SJSA1 (cell line): Measurements from ENCODE around the gene CTNNA2. TPM values are rescaled to one million over a fixed set of nuclear protein-coding genes. Genes with fewer than 3 reads are reported as not detected.
"Not testable (repeated sequence)": the region's sequence is repeated elsewhere in the genome, so short reads cannot be mapped to it uniquely, and the experiment has no call there.

ENCODE experiments used
- DNase-seq, 2 experiments: peaks; one replicate each; pipeline ENCODE4 v3.0.0-alpha.2; 2015 to 2020; ENCODE audit warnings: low spot score in 2 of 2, low read depth in 1 of 2
- H3K27ac ChIP-seq: fragments of 250-450 bp; sonication (Bioruptor Pico); 2 replicates; pipeline ENCODE4 v1.5.1; 2020; ENCODE audit warnings: mild to moderate bottlenecking, moderate library complexity
- H3K27me3 ChIP-seq: fragments of 250-450 bp; sonication (Bioruptor Pico); replicated peaks from 2 replicates; pipeline ENCODE4 v1.5.1; 2020; ENCODE audit warnings: mild to moderate bottlenecking, moderate library complexity
- H3K36me3 ChIP-seq: fragments of 250-450 bp; sonication (Bioruptor Pico); 2 replicates; pipeline ENCODE4 v1.5.1; 2020; ENCODE audit warnings: mild to moderate bottlenecking
- H3K4me1 ChIP-seq: fragments of 250-450 bp; sonication (Bioruptor Pico); replicated peaks from 2 replicates; pipeline ENCODE4 v1.6.1; 2021; ENCODE audit warnings: mild to moderate bottlenecking
- H3K4me3 ChIP-seq: fragments of 250-450 bp; sonication (Bioruptor Pico); 2 replicates; pipeline ENCODE4 v1.5.1; 2020; ENCODE audit warnings: mild to moderate bottlenecking
- H3K9me3 ChIP-seq: fragments of 250-450 bp; sonication (Bioruptor Pico); replicated peaks from 2 replicates; pipeline ENCODE4 v1.5.1; 2020; ENCODE audit warnings: mild to moderate bottlenecking
- total RNA-seq: library from RNA; depleted of rRNA; stranded (reverse); fragments of >200 nt; shearing (Covaris generic); gene quantifications from 2 replicates; pipeline ENCODE4 v1.2.3, GENCODE V29; 2014

CTNNA2 gene
- total RNA-seq, 1 experiment from 2014 or later: not detected

DNA sequence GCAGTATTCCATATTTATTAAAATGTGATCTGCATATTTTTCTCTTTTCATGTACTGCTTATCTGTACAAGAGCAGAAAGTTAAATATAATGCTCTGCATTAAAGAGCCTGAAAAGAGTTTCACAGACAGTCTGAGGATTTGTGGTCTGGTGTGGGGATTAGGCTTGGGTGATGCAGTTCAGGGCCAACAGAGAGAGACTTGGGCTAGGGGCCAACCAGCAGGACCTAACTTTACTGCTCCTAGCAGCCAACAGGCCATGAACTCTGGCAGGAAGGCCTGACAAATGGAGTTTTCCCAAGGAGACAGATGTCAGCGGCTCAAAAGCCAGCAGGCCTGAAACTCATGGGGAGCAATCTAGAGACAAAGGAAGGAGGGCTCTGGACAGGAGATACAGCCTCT, 622.1 kb downstream of the CTNNA2 start:
- Histone ChIP-seq H3K4me1 (no peaks in the 10 kb centered on the region), H3K36me3 (no peaks in the 10 kb centered on the region), H3K27ac (no peak overlapping the region), H3K9me3 (no peaks in the 10 kb centered on the region), H3K4me3 (no peak overlapping the region), H3K27me3 (no peaks in the 10 kb centered on the region)
- DNase-seq: no peak

DNA sequence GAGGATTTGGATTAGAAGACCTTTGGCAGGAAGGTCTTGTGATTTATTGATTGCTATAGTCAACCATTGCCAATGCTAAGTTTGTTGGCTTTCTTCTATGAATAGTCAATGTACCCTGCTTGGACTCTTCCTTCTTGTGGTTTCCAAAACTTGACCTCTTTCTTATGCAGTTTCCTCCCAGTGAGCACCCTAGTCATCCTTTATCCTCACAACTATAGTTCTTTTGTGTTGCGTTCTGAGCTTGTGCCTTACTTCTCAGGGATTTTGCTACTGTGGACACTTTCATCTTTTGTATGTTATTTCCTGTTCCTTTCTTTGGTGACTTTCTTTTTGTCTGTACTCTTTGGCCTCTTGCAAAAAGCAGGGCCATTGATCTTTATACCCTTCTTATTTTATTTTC, 623.5 kb downstream of the CTNNA2 start:
- no peak for DNase-seq
- no peaks in the 10 kb centered on the region for H3K27me3 ChIP-seq
- no peak overlapping the region for H3K27ac ChIP-seq
- no peaks in the 10 kb centered on the region for H3K4me1 ChIP-seq
- no peaks in the 10 kb centered on the region for H3K9me3 ChIP-seq
- no peaks in the 10 kb centered on the region for H3K36me3 ChIP-seq
- H3K4me3 ChIP-seq: no peak overlapping the region

- no peaks in the 10 kb centered on the region for H3K9me3 ChIP-seq
- no peak overlapping the region for H3K27ac ChIP-seq
- no peaks in the 10 kb centered on the region for H3K4me1 ChIP-seq
- H3K27me3 ChIP-seq: no peaks in the 10 kb centered on the region
- H3K4me3 ChIP-seq: no peak overlapping the region
- DNase-seq: no peak
- H3K36me3 ChIP-seq: no peaks in the 10 kb centered on the region
These were observed 626.1 kb downstream of the CTNNA2 start for GRCh38 chr2:80139001-80139400.

DNA sequence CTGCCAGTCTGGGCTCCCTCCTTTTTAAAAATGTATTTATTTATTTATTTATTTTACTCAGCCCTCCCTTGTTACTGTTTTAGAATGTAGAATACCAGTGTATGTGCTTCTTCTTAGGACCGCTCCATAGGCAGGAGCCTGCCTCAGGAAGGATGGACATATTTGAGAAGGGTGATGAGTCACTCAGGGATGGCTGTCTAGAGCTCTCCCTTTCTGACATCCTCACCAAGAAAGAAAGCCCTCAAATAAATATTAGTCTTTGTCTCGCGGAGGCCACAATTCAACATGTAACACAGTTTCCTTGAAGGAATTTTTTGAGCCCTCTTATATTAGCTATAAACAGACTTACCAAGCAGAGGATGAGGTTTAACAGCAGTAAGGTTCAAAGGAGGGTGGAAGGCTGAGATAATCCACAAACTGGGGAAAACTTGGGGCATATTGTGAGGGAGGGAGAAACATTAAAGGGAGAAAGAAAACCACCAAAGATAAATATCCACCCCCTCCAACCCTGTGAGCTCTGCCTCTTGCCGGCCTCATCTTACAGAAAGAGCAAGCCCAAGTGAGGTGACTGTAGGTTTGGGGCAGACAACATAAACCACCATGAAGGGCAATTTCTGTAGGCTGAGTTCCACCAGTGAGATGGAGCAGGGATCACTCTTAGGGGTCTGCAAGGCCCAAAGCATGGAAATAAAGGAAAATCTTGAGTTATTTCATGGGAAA, 628.3 kb downstream of the CTNNA2 start:
- Histone ChIP-seq H3K9me3 (no peaks in the 10 kb centered on the region), H3K4me3 (no peak overlapping the region), H3K27me3 (no peaks in the 10 kb centered on the region), H3K27ac (no peak overlapping the region), H3K4me1 (no peaks in the 10 kb centered on the region), H3K36me3 (no peaks in the 10 kb centered on the region)
- DNase-seq: peak in 1 of 2 experiments; percentile 2

GRCh38 chr2:80145499-80145898, 632.6 kb downstream of the CTNNA2 start:
- Histone ChIP-seq H3K27ac (no peak overlapping the region), H3K27me3 (no peaks in the 10 kb centered on the region), H3K9me3 (no peaks in the 10 kb centered on the region), H3K4me3 (no peak overlapping the region), H3K4me1 (no peaks in the 10 kb centered on the region), H3K36me3 (no peaks in the 10 kb centered on the region)
- no peak for DNase-seq

GRCh38 chr2:80146757-80147156, 633.9 kb downstream of the CTNNA2 start:
- not testable (repeated sequence) for H3K4me3 ChIP-seq, H3K27me3 ChIP-seq, H3K27ac ChIP-seq, DNase-seq, H3K36me3 ChIP-seq, H3K4me1 ChIP-seq, H3K9me3 ChIP-seq

- Histone ChIP-seq H3K4me1 (no peaks in the 10 kb centered on the region), H3K9me3 (no peaks in the 10 kb centered on the region), H3K27ac (no peak overlapping the region), H3K36me3 (no peaks in the 10 kb centered on the region), H3K4me3 (no peak overlapping the region), H3K27me3 (no peaks in the 10 kb centered on the region)
- DNase-seq: no peak
These were observed 634.8 kb downstream of the CTNNA2 start for GRCh38 chr2:80147690-80148089.

DNA sequence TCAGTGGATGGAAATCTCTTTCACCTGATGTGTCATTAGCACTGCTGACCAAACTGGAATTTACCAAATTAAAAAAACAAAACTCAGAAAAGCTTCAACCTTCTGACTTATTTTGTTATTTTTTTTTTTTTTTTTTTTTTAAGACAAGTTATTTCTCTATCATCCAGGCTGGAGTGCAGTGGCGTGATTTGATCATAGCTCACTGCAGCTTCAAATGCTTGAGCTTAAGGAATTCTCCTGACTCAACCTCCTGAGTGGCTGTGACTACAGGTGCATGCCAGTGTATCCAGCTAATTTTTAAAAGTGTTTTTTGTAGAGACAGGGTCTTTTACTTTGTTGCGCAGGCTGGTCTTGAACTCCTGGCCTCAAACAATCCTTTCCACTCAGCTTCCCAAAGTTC, 636.1 kb downstream of the CTNNA2 start:
- Histone ChIP-seq H3K4me3 (no peak overlapping the region), H3K9me3 (no peaks in the 10 kb centered on the region), H3K4me1 (no peaks in the 10 kb centered on the region), H3K27me3 (no peaks in the 10 kb centered on the region), H3K36me3 (no peaks in the 10 kb centered on the region), H3K27ac (no peak overlapping the region)
- DNase-seq: no peak

DNA sequence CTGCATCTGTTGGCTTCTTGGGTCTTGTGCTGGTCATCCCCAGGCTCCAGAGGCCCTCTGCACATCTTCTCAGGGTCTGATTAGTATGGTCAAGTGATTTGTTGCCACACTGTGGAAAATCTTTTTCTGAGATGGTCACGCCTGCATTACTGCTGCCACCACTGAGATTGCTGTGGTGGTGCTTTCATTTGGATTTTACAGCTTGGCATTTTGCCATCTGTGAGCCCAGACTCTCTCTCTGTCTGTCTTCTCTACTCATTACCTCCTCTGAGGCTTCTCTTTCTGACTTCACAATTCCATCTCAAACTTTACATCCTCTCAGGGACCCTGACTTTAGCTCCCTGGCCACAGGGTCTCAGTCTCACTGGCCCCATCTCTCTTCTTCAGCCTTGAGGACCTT, 637.1 kb downstream of the CTNNA2 start:
- Histone ChIP-seq H3K9me3 (no peaks in the 10 kb centered on the region), H3K27ac (no peak overlapping the region), H3K4me1 (no peaks in the 10 kb centered on the region), H3K4me3 (no peak overlapping the region), H3K36me3 (no peaks in the 10 kb centered on the region), H3K27me3 (no peaks in the 10 kb centered on the region)
- DNase-seq: no peak

DNA sequence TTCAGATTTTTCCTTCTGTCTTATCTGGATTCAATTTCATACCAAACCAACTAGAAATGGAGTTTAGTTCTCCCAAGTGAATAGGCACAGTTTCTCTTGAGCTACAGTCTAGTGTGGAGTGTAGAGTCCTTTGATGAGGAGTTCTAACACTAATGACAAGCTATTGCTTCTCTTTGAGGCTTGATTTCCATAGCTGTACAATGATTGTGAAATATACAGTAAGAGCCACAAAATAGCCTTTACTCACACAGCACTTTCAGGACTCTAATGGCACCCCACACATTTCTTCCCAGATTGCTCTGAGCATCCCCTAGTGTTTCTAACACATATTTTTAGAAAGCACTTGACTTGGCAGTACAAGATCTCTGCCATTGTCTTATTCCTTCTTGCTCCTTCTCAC, 638.4 kb downstream of the CTNNA2 start:
- DNase-seq: no peak
- Histone ChIP-seq H3K27ac (no peak overlapping the region), H3K36me3 (no peaks in the 10 kb centered on the region), H3K4me1 (no peaks in the 10 kb centered on the region), H3K9me3 (no peaks in the 10 kb centered on the region), H3K27me3 (no peaks in the 10 kb centered on the region), H3K4me3 (no peak overlapping the region)

DNA sequence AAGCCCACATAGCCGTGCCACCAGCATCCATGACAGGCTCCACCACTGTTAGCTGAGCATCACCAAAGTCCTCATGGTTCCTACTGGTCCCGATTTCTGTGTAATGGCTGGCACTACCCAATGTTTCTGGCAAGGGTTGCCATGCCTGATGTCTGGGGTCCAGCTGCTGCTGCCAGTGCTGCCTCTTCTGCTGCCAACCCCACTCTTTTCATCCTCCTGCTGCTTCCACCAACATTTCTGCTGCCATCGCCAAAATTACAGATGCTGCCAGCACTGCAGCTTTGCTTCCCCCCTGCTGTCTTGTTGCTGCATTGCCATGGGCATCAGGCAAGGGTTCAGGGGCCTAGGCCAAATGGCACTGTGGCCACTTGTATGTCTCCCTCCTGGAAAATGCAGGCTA, 638.8 kb downstream of the CTNNA2 start:
- no peak for DNase-seq
- Histone ChIP-seq H3K36me3 (no peaks in the 10 kb centered on the region), H3K4me1 (no peaks in the 10 kb centered on the region), H3K27ac (no peak overlapping the region), H3K4me3 (no peak overlapping the region), H3K27me3 (no peaks in the 10 kb centered on the region), H3K9me3 (no peaks in the 10 kb centered on the region)

DNA sequence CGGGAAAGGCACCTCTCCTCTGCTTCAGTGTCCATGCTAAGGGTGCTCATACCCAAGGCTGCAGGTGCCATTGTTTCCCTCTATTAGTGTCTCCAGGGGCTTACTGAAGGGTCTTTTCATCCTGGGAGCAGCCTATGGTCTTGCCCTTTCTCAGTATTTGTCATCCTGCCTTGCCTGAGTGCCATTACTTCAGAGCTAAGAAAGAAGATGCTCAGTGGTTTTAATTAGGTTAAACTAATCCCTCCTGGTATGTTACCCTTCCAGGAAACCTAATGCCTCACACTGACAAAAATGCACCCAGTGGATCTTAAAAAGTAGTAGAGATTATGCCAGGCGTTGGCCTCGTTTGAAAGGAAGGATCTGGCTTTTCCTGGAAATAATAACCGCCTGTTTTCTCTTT, 640.3 kb downstream of the CTNNA2 start:
- no peak overlapping the region for H3K4me3 ChIP-seq
- no peaks in the 10 kb centered on the region for H3K9me3 ChIP-seq
- H3K36me3 ChIP-seq: no peaks in the 10 kb centered on the region

DNA sequence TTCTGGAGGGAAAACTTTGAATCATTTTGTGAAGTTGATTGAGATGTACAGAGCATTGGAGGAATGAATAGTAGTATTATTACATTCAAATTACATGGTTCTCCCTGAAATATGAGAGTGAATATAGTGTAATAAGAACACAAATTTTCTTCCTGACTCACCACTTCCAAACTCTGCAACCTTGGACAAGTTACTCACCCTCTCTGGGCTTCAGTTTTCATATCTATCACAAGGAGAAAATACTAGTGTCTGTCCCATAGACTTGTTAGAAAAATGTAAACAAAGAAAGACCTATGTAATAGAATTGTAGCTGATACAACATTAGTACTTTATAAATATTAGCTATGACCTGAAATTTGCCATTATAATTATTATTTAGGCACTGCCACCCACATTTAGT, 640.9 kb downstream of the CTNNA2 start:
- no peaks in the 10 kb centered on the region for H3K9me3 ChIP-seq
- H3K4me3 ChIP-seq: no peak overlapping the region
- no peaks in the 10 kb centered on the region for H3K4me1 ChIP-seq
- no peak overlapping the region for H3K27ac ChIP-seq
- H3K27me3 ChIP-seq: peaks cover 3% of the 10 kb centered on the region; the same call in 1 of the 2 replicates
- H3K36me3 ChIP-seq: no peaks in the 10 kb centered on the region
- DNase-seq: no peak

More for the DNA sequence above, 640.3 kb downstream of the CTNNA2 start:
- Histone ChIP-seq H3K4me1 (no peaks in the 10 kb centered on the region), H3K27me3 (peaks cover 3% of the 10 kb centered on the region; the same call in 1 of the 2 replicates), H3K27ac (no peak overlapping the region)
- DNase-seq: no peak

DNA sequence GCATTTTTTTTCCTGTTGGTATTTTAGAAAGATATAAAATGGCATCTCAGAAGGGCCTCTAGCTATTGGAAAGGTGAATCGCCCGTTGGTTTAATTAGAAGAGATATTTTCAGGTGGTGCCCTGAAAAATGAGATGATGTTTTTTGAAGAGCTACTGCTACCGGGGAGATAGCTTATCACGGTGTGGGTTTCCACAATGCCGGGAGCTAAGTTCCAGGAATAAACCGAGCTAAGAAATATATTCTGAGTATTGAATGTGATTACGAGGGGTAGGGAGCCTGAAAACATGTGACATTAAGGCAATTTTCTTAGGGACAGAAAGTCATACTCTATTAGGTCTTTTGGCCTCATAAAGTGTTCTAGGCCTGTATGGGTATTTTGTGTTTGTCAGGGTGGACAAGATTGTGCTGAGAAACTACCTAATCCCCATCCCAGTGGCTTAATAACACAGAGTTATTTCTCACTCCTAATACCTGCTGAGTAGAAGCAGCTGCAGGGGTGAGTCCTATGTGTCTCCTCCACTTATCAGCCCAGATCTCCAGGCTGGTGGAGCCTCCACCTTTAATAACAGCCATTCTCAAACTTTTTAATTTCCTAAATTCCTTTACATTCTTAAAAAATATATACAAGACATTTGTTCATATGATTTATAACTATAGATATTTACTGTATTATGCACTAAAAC, 641.5 kb downstream of the CTNNA2 start:
- H3K27me3 ChIP-seq: peaks cover 3% of the 10 kb centered on the region; the same call in 1 of the 2 replicates
- H3K36me3 ChIP-seq: no peaks in the 10 kb centered on the region
- DNase-seq: no peak
- no peaks in the 10 kb centered on the region for H3K9me3 ChIP-seq
- H3K4me1 ChIP-seq: no peaks in the 10 kb centered on the region
- no peak overlapping the region for H3K27ac ChIP-seq
- H3K4me3 ChIP-seq: no peak overlapping the region
